Tibial nerve (tissue), 4 donors: ENCODE measurements around the gene ALB.

Source experiments
- CTCF ChIP-seq, 5 experiments: fragments of 200-600 bp in 3 of 5; fragments of 450-650 bp in 2 of 5; sonication (generic) in 3 of 5; IDR thresholded peaks; one replicate each; pipeline ENCODE4 v1.5.1; 2016 to 2019; ENCODE audit warnings: antibody characterized with exemption in 5 of 5, mild to moderate bottlenecking in 3 of 5, moderate library complexity in 2 of 5
- EP300 ChIP-seq, 2 donors: sonication (generic); formaldehyde crosslinking; IDR thresholded peaks; one replicate each; pipeline ENCODE4 v1.6.1; 2017; ENCODE audit warnings: antibody characterized with exemption in 2 of 2, mild to moderate bottlenecking in 1 of 2
- POLR2A ChIP-seq, 2 donors: fragments of 450-650 bp; IDR thresholded peaks; one replicate each; pipeline ENCODE4 v1.6.1; 2017; ENCODE audit warnings: antibody characterized with exemption in 2 of 2, mild to moderate bottlenecking in 2 of 2, moderate library complexity in 2 of 2

- TF ChIP-seq CTCF (IDR thresholded peaks at IDR 0.05) (no peak), EP300 (IDR thresholded peaks at IDR 0.05) (no peak), POLR2A (IDR thresholded peaks at IDR 0.05) (no peak)
Observed at GRCh38 chr4:73417342-73417741, 13.3 kb downstream of the ALB start.
